Endothelial cell of umbilical vein (primary cell): Measurements from ENCODE around the gene ARL5C. TPM values are rescaled to one million over a fixed set of nuclear protein-coding genes. Genes with fewer than 3 reads are reported as not detected.

Experiments used
- BruUV-seq: library from RNA; stranded (reverse); fragments of 400-500 nt; replicated peaks from 2 replicates; lab custom pipeline; 2021; lab: Mats Ljungman, UMichigan
- CTCF ChIA-PET: fragments of 300-600, 350-600 bp; sonication (Branson Sonifier 250); formaldehyde crosslinking; loops from one replicate; lab custom pipeline; 2021; ENCODE audit warnings: antibody characterized with exemption, inconsistent platforms; lab: Charles Lee
- POLR2A ChIA-PET: fragments of 300-600, 350-600 bp; sonication (Branson Sonifier 250); formaldehyde crosslinking; loops from one replicate; lab custom pipeline; 2021; ENCODE audit warnings: antibody characterized with exemption, inconsistent platforms; lab: Charles Lee
- DNase-seq: peaks from one replicate; pipeline ENCODE4 v3.0.0-alpha.2; 2011; ENCODE audit warnings: low read depth, low spot score
- FAIRE-seq: peaks from 2 replicates; lab custom pipeline; 2011; peaks lifted over from hg19 to GRCh38; lab: Jason Lieb, UNC
- H2AFZ ChIP-seq: 2 replicates; pipeline ENCODE4 v1.6.0; 2012; ENCODE audit warnings: low read depth, low read length, control low read depth, inconsistent platforms
- H3K27ac ChIP-seq: 2 replicates; pipeline ENCODE4 v1.5.1; 2011; ENCODE audit warnings: low read depth, mild to moderate bottlenecking, control low read depth, low read length, moderate library complexity; ENCODE audit not compliant: insufficient read depth
- H3K27me3 ChIP-seq, 2 experiments: 2 replicates each; pipeline versions ENCODE4 v1.6.0 to v1.6.1; 2011; ENCODE audit warnings: low read length in 2 of 2, mixed read lengths in 1 of 2; ENCODE audit not compliant: control insufficient read depth in 2 of 2, insufficient read depth in 2 of 2
- H3K36me3 ChIP-seq, 2 experiments: 2 replicates in 1 of 2; 3 replicates in 1 of 2; pipeline ENCODE4 v1.5.1; 2011; ENCODE audit warnings: low read length in 2 of 2, mild to moderate bottlenecking in 1 of 2, moderate library complexity in 1 of 2; ENCODE audit not compliant: control insufficient read depth in 2 of 2, insufficient read depth in 2 of 2; ENCODE audit errors: extremely low read depth in 1 of 2
- H3K4me1 ChIP-seq: 3 replicates; pipeline ENCODE4 v1.5.1; 2011; ENCODE audit warnings: mild to moderate bottlenecking, low read length; ENCODE audit not compliant: control insufficient read depth, insufficient read depth; ENCODE audit errors: extremely low read depth
- H3K4me2 ChIP-seq: 2 replicates; pipeline ENCODE4 v1.6.1; 2011; ENCODE audit warnings: low read length, control low read depth, mixed read lengths; ENCODE audit not compliant: insufficient read depth
- H3K4me3 ChIP-seq, 3 experiments: fragments of 200-600 bp in 1 of 3; sonication (generic), shearing (Covaris generic) in 1 of 3; replicated peaks in 1 of 3; 2 replicates each; pipeline ENCODE4 v1.5.1; 2011 to 2016; ENCODE audit warnings: control low read depth in 3 of 3, low read length in 3 of 3, mild to moderate bottlenecking in 2 of 3, inconsistent platforms in 1 of 3, low read depth in 1 of 3, moderate library complexity in 1 of 3; ENCODE audit not compliant: insufficient read depth in 1 of 3
- H3K79me2 ChIP-seq: 2 replicates; pipeline ENCODE4 v1.6.0; 2012; ENCODE audit warnings: low read length, inconsistent platforms; ENCODE audit not compliant: control insufficient read depth, insufficient read depth
- H3K9ac ChIP-seq: replicated peaks from 2 replicates; pipeline ENCODE3; 2011; ENCODE audit warnings: low read length, control low read depth; ENCODE audit not compliant: insufficient read depth; ENCODE audit errors: extremely low read depth
- H3K9me1 ChIP-seq: replicated peaks from 3 replicates; pipeline ENCODE4 v1.6.0; 2011; ENCODE audit warnings: mild to moderate bottlenecking, low read length; ENCODE audit not compliant: control insufficient read depth, insufficient read depth; ENCODE audit errors: extremely low read depth
- H3K9me3 ChIP-seq: replicated peaks from 2 replicates; pipeline ENCODE4 v1.5.1; 2012; ENCODE audit warnings: low read length, inconsistent platforms; ENCODE audit not compliant: control insufficient read depth, insufficient read depth
- H4K20me1 ChIP-seq: replicated peaks from 2 replicates; pipeline ENCODE3; 2011; ENCODE audit warnings: mild to moderate bottlenecking, low read length; ENCODE audit not compliant: control insufficient read depth, insufficient read depth; ENCODE audit errors: extremely low read depth
- EZH2 ChIP-seq: IDR thresholded peaks from 2 replicates; pipeline ENCODE4 v1.6.1; 2012; ENCODE audit warnings: borderline replicate concordance, low read depth, mild to moderate bottlenecking, moderate library complexity, low read length, inconsistent platforms; ENCODE audit not compliant: severe bottlenecking
- FOS ChIP-seq: IDR thresholded peaks from 2 replicates; pipeline ENCODE4 v1.6.1; 2011; ENCODE audit warnings: mild to moderate bottlenecking, low read length, moderate library complexity, borderline replicate concordance; ENCODE audit not compliant: insufficient read depth
- GATA2 ChIP-seq: IDR thresholded peaks from 2 replicates; pipeline ENCODE4 v1.7.0; 2011; ENCODE audit warnings: low read depth, mild to moderate bottlenecking, moderate library complexity, mixed read lengths, low read length; ENCODE audit not compliant: insufficient read length, insufficient read depth
- JUN ChIP-seq: IDR thresholded peaks from 2 replicates; pipeline ENCODE4 v1.6.1; 2011; ENCODE audit warnings: borderline replicate concordance, low read depth; ENCODE audit not compliant: insufficient read length, insufficient read depth
- MYC ChIP-seq: IDR thresholded peaks from one replicate; pipeline ENCODE4 v1.6.1; 2011; ENCODE audit warnings: mild to moderate bottlenecking, low read depth, low read length
- POLR2A ChIP-seq: IDR thresholded peaks from 2 replicates; pipeline ENCODE4 v1.6.1; 2012; ENCODE audit warnings: low read depth, mild to moderate bottlenecking, control low read depth, low read length
- POLR2AphosphoS5 ChIP-seq: IDR thresholded peaks from 2 replicates; pipeline ENCODE4 v1.6.1; 2012; ENCODE audit warnings: low read depth, mild to moderate bottlenecking, control low read depth, low read length, moderate library complexity; ENCODE audit not compliant: insufficient read depth
- dilution Hi-C: fragments of 300-500 bp; cut with MboI; formaldehyde crosslinking; loops from one replicate; pipeline ENCODE4 v1.15.0; 2019; ENCODE audit warnings: low sequenced_read_pairs; ENCODE audit not compliant: extremely low pct_ligation_motif_present
- intact Hi-C: fragments of 100-400 bp; cut with micrococcal nuclease; formaldehyde crosslinking; loops from one replicate; pipeline ENCODE4 v1.10.0; 2022
- polyA plus RNA-seq, 4 experiments: library from polyadenylated mRNA; depleted of rRNA in 3 of 4; stranded (reverse) in 3 of 4; unstranded in 1 of 4; fragments of >200 nt; gene quantifications; 2 replicates each; pipeline versions ENCODE4 v1.2.1 to v1.2.3, GENCODE V29; 2011 to 2012; ENCODE audit warnings: missing spikeins in 1 of 4
- total RNA-seq: library from RNA; stranded (reverse); gene quantifications from 2 replicates; pipeline ENCODE4 v1.2.3, GENCODE V29; 2021
- TF ChIP-seq, protein P1 (sequence below), 2 donors: IDR thresholded peaks; 1 replicate in 1 of 2; 2 replicates in 1 of 2; pipeline ENCODE4 v1.5.1; 2011; ENCODE audit warnings: low read length in 2 of 2, mild to moderate bottlenecking in 2 of 2, moderate library complexity in 2 of 2, control low read depth in 1 of 2, inconsistent platforms in 1 of 2, low read depth in 1 of 2; ENCODE audit not compliant: insufficient read depth in 1 of 2; ENCODE audit errors: extremely low read depth in 1 of 2
- TF ChIP-seq, protein P2 (sequence below): IDR thresholded peaks from 2 replicates; pipeline ENCODE4 v1.6.1; 2011; ENCODE audit not compliant: insufficient read depth, insufficient read length

The ARL5C gene
- total and polyA plus RNA-seq, 2 donors (not counting 3 experiments of a cell fraction or from before 2014, with no cell fraction given), result not detected

DNA sequence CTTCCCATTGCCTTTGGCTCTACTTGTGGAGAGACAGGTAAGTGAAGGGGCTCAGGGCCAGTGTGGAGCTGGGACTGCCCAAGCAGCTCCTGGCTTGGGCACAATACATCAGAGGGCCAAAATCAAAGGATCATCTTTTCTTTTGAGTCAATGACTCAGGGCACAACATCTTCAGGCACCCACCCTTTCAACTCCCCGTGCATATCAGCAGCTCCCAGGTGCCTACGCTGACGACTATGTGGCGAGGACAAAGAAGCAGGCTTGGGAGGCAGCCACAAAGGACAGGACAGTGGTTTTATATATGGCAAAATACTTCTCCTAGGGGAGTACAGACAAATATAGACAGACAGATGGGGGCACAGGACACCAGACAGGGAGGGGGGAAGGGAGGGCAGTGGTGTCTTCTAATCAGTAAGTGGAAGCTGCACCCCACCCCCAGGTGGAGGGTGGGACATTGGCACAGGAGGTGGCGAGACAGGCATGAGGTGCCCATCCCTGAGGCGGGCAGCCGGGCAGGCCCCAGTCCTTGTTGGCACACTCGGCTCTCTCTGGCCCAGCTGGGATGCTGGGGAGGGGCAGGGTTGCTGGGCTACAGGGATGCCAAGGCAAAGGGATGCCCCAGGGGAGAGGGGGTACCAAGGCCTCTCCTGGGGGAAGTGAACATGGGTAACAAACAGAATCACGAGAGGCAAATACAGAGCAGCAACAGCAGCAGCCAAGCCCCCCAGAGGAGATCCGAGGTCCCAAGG is 7.7 kb upstream of the ARL5C start:
- no peak overlapping the region for H3K4me2 ChIP-seq
- no TSS peak for BruUV-seq
- H3K4me1 ChIP-seq, result peaks cover 10% of the 10 kb centered on the region
- H3K9ac ChIP-seq, result no peak overlapping the region
- H3K9me1 ChIP-seq, result no peaks in the 10 kb centered on the region
- DNase-seq, result no peak
- peaks cover 5 to 6% of the 10 kb centered on the region in 2 experiments for H3K36me3 ChIP-seq
- no peaks in the 10 kb centered on the region for H3K79me2 ChIP-seq
- FAIRE-seq, result no peak
- no peaks in the 10 kb centered on the region for H4K20me1 ChIP-seq
- no peaks in the 10 kb centered on the region for H3K9me3 ChIP-seq
- dilution Hi-C loops, result no loop called here
- intact Hi-C loops, result no loop called here
- no peak overlapping the region for H3K27ac ChIP-seq
- TF ChIP-seq GATA2, result no peak
- TF ChIP-seq, protein P1, sequence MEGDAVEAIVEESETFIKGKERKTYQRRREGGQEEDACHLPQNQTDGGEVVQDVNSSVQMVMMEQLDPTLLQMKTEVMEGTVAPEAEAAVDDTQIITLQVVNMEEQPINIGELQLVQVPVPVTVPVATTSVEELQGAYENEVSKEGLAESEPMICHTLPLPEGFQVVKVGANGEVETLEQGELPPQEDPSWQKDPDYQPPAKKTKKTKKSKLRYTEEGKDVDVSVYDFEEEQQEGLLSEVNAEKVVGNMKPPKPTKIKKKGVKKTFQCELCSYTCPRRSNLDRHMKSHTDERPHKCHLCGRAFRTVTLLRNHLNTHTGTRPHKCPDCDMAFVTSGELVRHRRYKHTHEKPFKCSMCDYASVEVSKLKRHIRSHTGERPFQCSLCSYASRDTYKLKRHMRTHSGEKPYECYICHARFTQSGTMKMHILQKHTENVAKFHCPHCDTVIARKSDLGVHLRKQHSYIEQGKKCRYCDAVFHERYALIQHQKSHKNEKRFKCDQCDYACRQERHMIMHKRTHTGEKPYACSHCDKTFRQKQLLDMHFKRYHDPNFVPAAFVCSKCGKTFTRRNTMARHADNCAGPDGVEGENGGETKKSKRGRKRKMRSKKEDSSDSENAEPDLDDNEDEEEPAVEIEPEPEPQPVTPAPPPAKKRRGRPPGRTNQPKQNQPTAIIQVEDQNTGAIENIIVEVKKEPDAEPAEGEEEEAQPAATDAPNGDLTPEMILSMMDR (IDR thresholded peaks at IDR 0.05; ENCODE audit: extremely low read depth in 1 of 2, insufficient read depth in 1 of 2, low read depth in 1 of 2, low read length in 2 of 2), result no peak
- TF ChIP-seq POLR2A, result no peak
- TF ChIP-seq MYC, result no peak
- TF ChIP-seq, protein P2, sequence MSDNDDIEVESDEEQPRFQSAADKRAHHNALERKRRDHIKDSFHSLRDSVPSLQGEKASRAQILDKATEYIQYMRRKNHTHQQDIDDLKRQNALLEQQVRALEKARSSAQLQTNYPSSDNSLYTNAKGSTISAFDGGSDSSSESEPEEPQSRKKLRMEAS, result no peak
- TF ChIP-seq EZH2, result no peak
- no peak for TF ChIP-seq FOS
- TF ChIP-seq POLR2AphosphoS5, result no peak
- no peak for TF ChIP-seq JUN
- H3K4me3 ChIP-seq, result no peak overlapping the region
- no peaks in the 10 kb centered on the region for H3K27me3 ChIP-seq
- H2AFZ ChIP-seq, result no peak overlapping the region
- CTCF ChIA-PET, result interaction anchor here (0.9 to 11.0 kb wide), 12 partner anchors 8 to 412 kb away, joined by 3 to 130 read pairs (median 8); partner anchors contain the start of genes ARL5C, LASP1NB and PLXDC1
- POLR2A ChIA-PET, result no interaction called here
